ENCODE data around the gene FAM83F.
"Not testable (repeated sequence)": the region's sequence is repeated elsewhere in the genome, so short reads cannot be mapped to it uniquely, and the experiment has no call there.

Gene FAM83F

DNA sequence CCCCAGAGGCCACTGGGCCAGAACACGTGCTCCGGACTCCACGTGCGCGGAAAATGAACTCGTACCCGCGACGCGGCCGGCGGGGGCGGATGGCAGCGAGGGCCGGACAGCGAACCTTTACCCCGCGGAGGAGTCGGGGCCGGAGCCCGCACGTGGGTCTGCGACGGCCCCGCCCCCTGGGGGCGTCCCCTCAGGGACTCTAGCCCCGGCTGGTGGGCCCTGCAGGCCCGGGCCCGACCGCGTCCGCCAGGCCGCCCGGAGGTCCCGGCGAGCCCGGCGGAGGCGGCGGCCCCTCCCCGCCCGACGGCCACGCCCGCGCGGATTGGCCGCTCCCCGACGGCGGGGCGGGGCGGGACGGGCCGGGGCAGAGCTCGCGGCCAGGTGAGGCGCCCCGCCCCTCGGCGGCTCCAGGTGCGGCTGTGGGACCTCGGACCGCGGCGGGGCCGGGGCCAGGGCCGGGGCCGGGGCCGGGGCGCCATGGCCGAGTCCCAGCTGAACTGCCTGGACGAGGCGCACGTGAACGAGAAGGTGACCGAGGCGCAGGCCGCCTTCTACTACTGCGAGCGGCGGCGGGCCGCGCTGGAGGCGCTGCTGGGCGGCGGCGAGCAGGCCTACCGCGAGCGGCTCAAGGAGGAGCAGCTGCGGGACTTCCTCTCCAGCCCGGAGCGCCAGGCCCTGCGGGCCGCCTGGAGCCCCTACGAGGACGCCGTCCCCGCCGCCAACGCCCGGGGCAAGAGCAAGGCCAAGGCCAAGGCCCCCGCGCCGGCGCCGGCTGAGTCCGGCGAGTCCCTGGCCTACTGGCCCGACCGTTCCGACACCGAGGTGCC lies at the start of gene FAM83F:
Gene FAM83F (plus strand): TSS at position 389 of the 827 bp plus-strand sequence. CDS start 89 bp downstream, at position 478.
- no peak for DNase-seq (ENCODE audit: low read depth in 2 of 2)

GRCh38 chr22:39946126-39946502 lies 48.6 kb upstream of the FAM83F start:
- no peak for DNase-seq (ENCODE audit: low read depth in 2 of 2)

GRCh38 chr22:39946503-39947219 lies 48.1 kb upstream of the FAM83F start:
- no peak for DNase-seq (ENCODE audit: low read depth in 2 of 2)

- no peak for DNase-seq (ENCODE audit: low read depth in 2 of 2)
These were observed 47.2 kb upstream of the FAM83F start for GRCh38 chr22:39947220-39948216.

DNA sequence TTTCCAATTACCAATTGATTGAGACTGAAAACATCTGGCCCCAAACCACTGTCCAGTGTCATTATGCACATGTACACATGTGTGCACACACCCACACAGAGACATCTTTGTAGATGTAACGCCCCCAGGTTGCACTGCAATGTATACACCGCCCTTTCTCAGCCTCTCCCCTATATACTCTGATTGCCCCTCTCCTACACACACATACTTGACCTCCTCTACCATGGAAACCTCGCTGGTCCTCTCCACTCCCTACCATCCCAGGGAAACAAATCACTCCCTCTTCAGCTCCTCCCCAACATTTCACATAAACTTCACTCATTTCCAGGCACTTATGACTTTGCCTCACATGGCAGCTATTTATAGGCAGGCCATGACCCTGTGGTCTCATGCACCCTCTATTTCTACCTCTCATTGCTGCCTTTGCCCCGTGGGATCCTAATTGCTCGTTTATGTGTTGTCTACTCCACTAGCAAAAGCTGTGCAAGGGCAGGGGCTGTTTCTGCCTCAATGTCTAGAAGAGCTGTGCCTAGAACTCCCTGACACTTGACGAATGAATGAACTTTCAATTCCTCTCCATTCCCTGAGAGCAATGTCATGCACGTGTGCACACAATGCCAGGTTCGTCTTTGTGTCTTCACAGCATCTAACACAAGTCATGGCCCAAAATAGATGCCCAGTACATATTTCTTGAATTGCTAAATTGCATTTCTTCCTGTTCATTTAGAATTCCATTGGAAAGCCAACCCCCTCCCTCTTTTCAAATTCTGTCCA lies 44.6 kb upstream of the FAM83F start:
- DNase-seq (ENCODE audit: low read depth in 2 of 2), result no peak

- not testable (repeated sequence) for DNase-seq (ENCODE audit: low read depth in 2 of 2)
These were observed 43.0 kb upstream of the FAM83F start for GRCh38 chr22:39951603-39952293.

DNA sequence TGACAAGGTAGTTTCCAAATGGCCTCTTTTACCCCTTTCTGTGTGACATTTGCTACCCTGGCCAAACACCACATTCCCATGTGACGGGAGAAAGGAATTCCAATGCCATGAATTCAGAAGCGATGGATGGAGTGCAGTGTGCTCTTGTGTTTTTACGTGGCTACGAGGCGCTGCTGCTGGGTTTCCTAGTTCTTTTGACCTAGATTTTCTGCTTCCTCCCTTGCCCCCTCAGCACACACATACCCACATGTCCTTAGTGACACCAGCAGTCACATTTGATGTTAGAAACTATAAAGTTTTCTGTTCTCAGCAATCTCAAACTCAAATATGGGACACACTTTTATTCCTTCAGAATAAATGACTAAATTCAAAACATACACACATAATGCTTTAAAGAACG lies 42.4 kb upstream of the FAM83F start:
- no peak for DNase-seq (ENCODE audit: low read depth in 2 of 2)

DNA sequence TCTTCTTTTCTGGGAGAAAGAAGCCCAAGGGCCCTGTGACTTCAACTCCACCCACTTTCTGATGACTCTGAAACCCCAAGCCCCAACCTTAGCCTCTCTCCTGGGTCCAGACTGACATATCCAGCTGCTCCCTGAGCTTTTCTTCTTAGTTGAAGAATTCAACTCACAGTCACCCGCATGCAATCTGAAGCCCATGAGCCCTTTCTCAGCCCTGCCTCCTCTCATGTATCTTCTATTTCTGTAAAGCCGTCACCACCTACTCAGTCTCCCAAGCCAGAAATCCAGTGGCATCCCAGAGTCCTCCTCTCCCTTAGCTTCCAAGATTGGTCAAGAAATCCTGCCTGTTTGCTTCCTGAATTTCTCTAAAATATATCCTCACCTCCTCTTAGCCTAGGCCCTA lies 41.7 kb upstream of the FAM83F start:
- DNase-seq (ENCODE audit: low read depth in 2 of 2), result no peak

DNA sequence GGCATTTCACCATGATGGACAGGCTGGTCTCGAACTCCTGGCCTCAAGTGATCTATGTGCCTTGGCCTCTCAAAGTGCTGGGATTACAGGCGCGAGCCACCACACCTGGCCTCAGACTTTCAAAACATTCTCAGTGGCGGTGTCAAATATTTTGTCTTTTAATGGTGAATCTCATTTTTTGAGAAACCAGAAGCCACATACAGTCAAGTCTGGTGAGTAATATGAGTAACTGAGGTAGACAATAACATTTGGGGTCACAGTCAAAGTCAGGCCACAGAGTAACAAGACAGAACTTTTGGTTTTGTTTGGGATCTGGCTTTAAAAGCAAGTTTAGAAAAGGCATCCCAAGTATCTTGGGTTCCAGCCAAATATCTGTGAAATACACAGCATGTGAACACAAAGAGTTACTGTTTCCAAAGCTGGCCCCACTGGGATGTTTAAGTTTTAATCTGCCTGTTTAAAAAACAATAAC lies 40.1 kb upstream of the FAM83F start:
- DNase-seq (ENCODE audit: low read depth in 2 of 2), result peak; percentile 81 to 86

DNA sequence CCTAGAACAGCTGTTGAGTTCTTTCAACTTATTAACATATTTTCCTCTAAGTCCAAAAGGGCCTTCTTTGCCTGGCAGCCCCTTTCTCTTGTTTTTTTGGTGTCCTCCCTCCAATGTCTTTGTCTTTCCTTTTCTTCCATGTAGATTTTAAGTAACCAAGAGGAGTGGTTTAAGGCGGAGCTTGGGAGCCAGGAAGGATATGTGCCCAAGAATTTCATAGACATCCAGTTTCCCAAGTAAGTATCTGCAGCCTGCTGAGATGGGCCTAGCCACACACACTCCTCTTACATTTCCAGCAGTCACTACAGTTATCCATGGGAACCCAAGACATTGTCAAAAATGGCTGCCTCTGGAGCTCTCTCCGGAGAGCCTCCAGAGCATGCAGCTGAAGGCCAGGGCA lies 39.1 kb upstream of the FAM83F start:
- DNase-seq (ENCODE audit: low read depth in 2 of 2), result no peak

GRCh38 chr22:39956932-39957664 lies 37.7 kb upstream of the FAM83F start:
- no peak for DNase-seq (ENCODE audit: low read depth in 2 of 2)

DNA sequence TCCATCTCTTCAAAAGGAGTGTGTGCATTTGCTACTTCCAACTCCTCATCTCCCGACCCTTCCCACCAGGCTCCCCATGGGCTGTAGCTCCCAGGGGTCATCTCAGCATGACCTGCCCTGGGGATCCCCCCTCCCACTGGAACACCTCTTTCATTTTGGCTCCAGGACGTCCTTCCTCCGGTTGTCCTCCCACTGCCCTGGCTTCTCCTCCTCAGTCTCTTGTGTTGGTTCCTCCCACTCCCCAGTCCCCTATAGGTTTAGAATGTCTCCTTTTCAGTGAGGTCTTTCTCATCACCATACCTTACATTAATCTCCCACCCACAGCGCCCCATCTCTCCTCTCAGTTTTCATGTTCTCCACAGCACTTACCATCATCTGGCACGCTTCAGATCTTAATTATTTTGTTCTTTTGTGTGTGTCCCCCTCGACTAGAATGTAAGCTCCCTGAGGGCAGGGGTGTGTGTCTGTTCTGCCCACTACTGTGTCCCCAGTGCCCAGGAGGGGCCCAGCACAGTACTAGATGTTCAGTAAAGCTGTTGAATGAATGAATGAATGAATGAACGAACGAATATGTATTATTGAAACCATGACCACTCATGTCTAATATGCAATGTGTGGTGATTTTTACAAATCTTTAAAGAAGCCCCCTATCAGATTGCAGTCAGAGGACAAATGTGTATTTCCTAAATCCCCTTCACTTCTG lies 36.6 kb upstream of the FAM83F start:
- no peak for DNase-seq (ENCODE audit: low read depth in 2 of 2)

DNA sequence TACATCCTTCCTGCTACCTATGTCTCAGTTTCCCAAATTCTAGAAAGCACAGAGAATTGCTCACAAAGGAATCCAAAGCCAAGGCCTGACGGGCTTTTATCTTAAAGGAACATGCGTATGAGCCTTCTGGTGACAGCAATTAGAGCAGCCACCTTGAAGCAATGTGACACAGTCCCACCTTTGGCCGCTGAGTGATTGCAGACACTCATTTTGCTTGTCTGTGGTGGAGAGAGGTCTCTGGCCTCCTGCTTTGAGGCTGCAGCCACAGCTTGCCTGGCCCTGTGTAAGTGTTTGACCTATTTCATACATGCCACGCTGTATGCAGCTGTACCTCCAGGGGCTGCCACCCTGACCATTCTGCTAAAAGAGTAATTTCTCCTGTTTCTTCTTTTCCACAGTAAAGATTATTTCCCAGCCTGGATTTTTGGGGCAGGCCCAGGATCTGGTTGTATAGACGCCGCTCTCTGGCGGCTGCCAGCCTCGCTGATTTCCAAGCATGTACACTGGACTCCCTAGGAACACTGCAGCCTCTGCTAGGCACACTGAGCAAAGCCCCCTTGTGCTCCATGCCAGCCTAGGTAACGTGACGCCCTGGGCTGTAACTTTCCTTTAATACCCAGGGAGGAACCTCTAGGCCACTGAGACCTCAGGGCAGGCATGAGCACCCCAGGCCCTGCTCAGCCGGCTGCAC lies 35.7 kb upstream of the FAM83F start:
- no peak for DNase-seq (ENCODE audit: low read depth in 2 of 2)

- peak; percentile 12 to 22 for DNase-seq (ENCODE audit: low read depth in 2 of 2)
These were observed 34.9 kb upstream of the FAM83F start, which contains the start of gene TMA7B for GRCh38 chr22:39959640-39960447. TSS of gene TMA7B (plus strand) at chr22:39960397. CDS start at chr22:39964375, 3,978 bp downstream.

- peak; percentile 90 to 92 for DNase-seq (ENCODE audit: low read depth in 2 of 2)
These were observed 33.7 kb upstream of the FAM83F start for GRCh38 chr22:39960791-39961746.

GRCh38 chr22:39962071-39962470 lies 32.7 kb upstream of the FAM83F start:
- DNase-seq (ENCODE audit: low read depth in 2 of 2), result no peak

All from fibroblast of skin of left biceps (primary cell).